Sigmoid colon (tissue), 4 donors: ENCODE measurements around the gene WDR4.
A peak's percentile ranks its signal among the peaks of the same experiment; 100 is the strongest.

Source experiments
- POLR2AphosphoS5 ChIP-seq, 4 donors: sonication (generic); formaldehyde crosslinking; IDR thresholded peaks; one replicate each; pipeline ENCODE4 v1.6.1; 2017; ENCODE audit warnings: antibody characterized with exemption in 4 of 4
- TF ChIP-seq, protein P1 (sequence below), 4 experiments: fragments of 450-650 bp in 3 of 4; fragments of 200-600 bp in 1 of 4; IDR thresholded peaks; one replicate each; pipeline ENCODE4 v1.5.1; 2016 to 2019; ENCODE audit warnings: antibody characterized with exemption in 4 of 4, mild to moderate bottlenecking in 3 of 4, moderate library complexity in 2 of 4

DNA sequence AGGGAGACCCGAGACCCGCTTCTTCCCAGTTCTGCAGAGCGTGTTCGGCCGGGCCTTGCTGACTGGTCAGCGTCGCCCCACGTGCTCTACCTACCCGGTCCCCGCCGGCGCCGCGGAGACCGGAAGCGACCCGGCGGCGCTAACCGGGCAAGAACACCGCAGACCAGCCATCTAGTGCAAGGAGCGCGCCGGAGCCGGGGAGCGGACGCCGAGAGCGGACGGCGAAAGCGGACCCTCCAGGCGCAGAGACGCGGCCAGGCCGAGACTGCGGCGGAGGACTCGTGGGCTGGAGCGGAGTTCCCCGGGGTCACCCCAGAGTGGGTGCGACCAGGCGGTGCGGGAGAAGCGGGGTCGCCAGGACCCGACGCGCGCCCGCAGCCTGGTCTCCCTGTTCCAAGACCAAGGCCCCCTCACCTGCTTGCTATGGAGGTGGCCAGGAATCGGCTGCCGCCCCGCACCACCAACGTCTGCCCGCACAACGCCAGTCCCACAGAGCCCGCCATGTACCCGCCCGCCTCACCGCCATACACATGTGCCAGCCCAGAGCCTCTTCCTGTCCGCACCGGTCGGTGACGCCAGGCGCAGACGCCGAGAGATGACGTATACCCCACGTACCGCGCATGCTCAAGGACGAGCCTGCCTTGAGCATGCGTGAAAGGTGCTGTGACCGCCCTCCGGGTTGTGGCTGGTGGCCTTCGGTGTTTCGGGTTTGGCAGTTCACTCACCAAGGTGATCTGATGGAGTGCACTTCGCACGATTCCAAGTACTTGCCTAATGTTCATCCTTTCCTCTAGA is at the start of gene WDR4:
- TF ChIP-seq, protein P1, sequence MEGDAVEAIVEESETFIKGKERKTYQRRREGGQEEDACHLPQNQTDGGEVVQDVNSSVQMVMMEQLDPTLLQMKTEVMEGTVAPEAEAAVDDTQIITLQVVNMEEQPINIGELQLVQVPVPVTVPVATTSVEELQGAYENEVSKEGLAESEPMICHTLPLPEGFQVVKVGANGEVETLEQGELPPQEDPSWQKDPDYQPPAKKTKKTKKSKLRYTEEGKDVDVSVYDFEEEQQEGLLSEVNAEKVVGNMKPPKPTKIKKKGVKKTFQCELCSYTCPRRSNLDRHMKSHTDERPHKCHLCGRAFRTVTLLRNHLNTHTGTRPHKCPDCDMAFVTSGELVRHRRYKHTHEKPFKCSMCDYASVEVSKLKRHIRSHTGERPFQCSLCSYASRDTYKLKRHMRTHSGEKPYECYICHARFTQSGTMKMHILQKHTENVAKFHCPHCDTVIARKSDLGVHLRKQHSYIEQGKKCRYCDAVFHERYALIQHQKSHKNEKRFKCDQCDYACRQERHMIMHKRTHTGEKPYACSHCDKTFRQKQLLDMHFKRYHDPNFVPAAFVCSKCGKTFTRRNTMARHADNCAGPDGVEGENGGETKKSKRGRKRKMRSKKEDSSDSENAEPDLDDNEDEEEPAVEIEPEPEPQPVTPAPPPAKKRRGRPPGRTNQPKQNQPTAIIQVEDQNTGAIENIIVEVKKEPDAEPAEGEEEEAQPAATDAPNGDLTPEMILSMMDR (IDR thresholded peaks at IDR 0.05) = no peak
- TF ChIP-seq POLR2AphosphoS5 (IDR thresholded peaks at IDR 0.05) = peak; percentile 90 to 94 (median 92)
